Astrocyte (in vitro differentiated cells and primary cell): ENCODE results near the gene CASP2. TPM values are rescaled to one million over a fixed set of nuclear protein-coding genes. Genes with fewer than 3 reads are reported as not detected.

Experiments
- DNase-seq: peaks from one replicate; pipeline ENCODE4 v3.0.0-alpha.2; 2010; ENCODE audit warnings: low read depth
- FAIRE-seq: peaks from 2 replicates; lab custom pipeline; 2011; peaks lifted over from hg19 to GRCh38; lab: Jason Lieb, UNC
- H2AFZ ChIP-seq: 2 replicates; pipeline ENCODE4 v1.6.0; 2012; ENCODE audit warnings: low read depth, low read length, inconsistent platforms
- H3K27ac ChIP-seq: 2 replicates; pipeline ENCODE4 v1.5.1; 2011; ENCODE audit warnings: low read depth, low read length, inconsistent platforms
- H3K27me3 ChIP-seq: 2 replicates; pipeline ENCODE4 v1.6.0; 2011; ENCODE audit warnings: low read length, inconsistent platforms; ENCODE audit not compliant: insufficient read depth
- H3K36me3 ChIP-seq: 2 replicates; pipeline ENCODE4 v1.5.1; 2011; ENCODE audit warnings: low read length, inconsistent platforms; ENCODE audit not compliant: insufficient read depth
- H3K4me1 ChIP-seq: 2 replicates; pipeline ENCODE4 v1.5.1; 2011; ENCODE audit warnings: low read length, inconsistent platforms; ENCODE audit not compliant: insufficient read depth
- H3K4me2 ChIP-seq: 2 replicates; pipeline ENCODE4 v1.6.0; 2012; ENCODE audit warnings: low read length, inconsistent platforms
- H3K4me3 ChIP-seq: 2 replicates; pipeline ENCODE4 v1.5.1; 2011; ENCODE audit warnings: low read depth, mild to moderate bottlenecking, low read length, inconsistent platforms; ENCODE audit not compliant: insufficient read depth
- H3K79me2 ChIP-seq: 2 replicates; pipeline ENCODE4 v1.6.0; 2012; ENCODE audit warnings: mild to moderate bottlenecking, low read length, inconsistent platforms; ENCODE audit not compliant: insufficient read depth
- H3K9ac ChIP-seq: 2 replicates; pipeline ENCODE4 v1.6.0; 2012; ENCODE audit warnings: mild to moderate bottlenecking, low read length, inconsistent platforms
- H3K9me3 ChIP-seq: 2 replicates; pipeline ENCODE4 v1.5.1; 2012; ENCODE audit warnings: low read depth, mild to moderate bottlenecking, low read length, inconsistent platforms; ENCODE audit not compliant: insufficient read depth
- H4K20me1 ChIP-seq: 2 replicates; pipeline ENCODE4 v1.6.0; 2012; ENCODE audit warnings: low read length, inconsistent platforms; ENCODE audit not compliant: insufficient read depth
- H3K27ac Mint-ChIP-seq: one replicate; pipeline ENCODE4 v1.8.0; 2021; ENCODE audit warnings: mild to moderate bottlenecking, mixed read lengths; ENCODE audit not compliant: unreplicated experiment
- H3K27me3 Mint-ChIP-seq: one replicate; pipeline ENCODE4 v1.8.0; 2021; ENCODE audit warnings: low read depth, mixed read lengths; ENCODE audit not compliant: unreplicated experiment
- H3K36me3 Mint-ChIP-seq: one replicate; pipeline ENCODE4 v1.8.0; 2021; ENCODE audit warnings: low read depth, mixed read lengths; ENCODE audit not compliant: unreplicated experiment
- H3K4me1 Mint-ChIP-seq: one replicate; pipeline ENCODE4 v1.8.0; 2021; ENCODE audit warnings: low read depth, mixed read lengths; ENCODE audit not compliant: unreplicated experiment
- H3K4me3 Mint-ChIP-seq: one replicate; pipeline ENCODE4 v1.8.0; 2021; ENCODE audit warnings: mild to moderate bottlenecking, moderate library complexity, mixed read lengths; ENCODE audit not compliant: unreplicated experiment
- H3K9me3 Mint-ChIP-seq: one replicate; pipeline ENCODE4 v1.8.0; 2021; ENCODE audit warnings: mild to moderate bottlenecking, mixed read lengths; ENCODE audit not compliant: unreplicated experiment
- CTCF ChIP-seq: IDR thresholded peaks from 2 replicates; pipeline ENCODE4 v1.5.1; 2011; ENCODE audit warnings: low read depth, mild to moderate bottlenecking, inconsistent platforms, low read length, moderate library complexity; ENCODE audit not compliant: insufficient read depth
- EZH2 ChIP-seq: IDR thresholded peaks from 2 replicates; pipeline ENCODE4 v1.6.1; 2012; ENCODE audit warnings: mild to moderate bottlenecking, low read length, inconsistent platforms; ENCODE audit not compliant: insufficient read depth
- total RNA-seq: library from RNA; stranded (reverse); gene quantifications from 2 replicates; pipeline ENCODE4 v1.2.1, GENCODE V29; 2021

The CASP2 gene
- total RNA-seq, 1 donor from 2014 or later, result 38.0 TPM

DNA sequence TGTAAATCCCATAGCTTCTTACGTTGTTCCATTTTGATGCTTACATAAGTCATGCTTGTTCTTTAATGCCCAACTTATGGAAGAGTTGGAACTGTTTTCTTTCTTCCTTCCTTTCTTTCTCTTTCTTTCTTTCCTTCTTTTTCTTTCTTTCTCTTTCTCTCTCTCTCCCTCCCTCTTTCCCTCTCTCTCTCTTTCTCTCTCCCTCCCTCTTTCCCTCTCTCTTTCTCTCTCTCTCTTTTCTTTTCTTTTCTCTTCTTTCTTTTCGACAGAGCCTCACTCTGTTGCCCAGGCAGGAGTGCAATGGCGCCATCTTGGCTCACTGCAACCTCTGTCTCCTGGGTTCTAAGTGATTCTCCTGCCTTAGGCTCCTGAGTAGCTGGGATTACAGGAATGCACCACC lies 55.4 kb downstream of the CASP2 start:
- H3K27me3 ChIP-seq, result peaks cover 19% of the 10 kb centered on the region
- Mint-ChIP-seq H3K36me3 (peaks cover 2% of the 10 kb centered on the region), H3K27ac (no peak overlapping the region), H3K27me3 (peaks cover 41% of the 10 kb centered on the region), H3K4me1 (no peaks in the 10 kb centered on the region), H3K9me3 (no peaks in the 10 kb centered on the region), H3K4me3 (no peak overlapping the region)
- no peak overlapping the region for H3K4me3 ChIP-seq
- TF ChIP-seq EZH2 (no peak), CTCF (no peak)
- H4K20me1 ChIP-seq, result no peaks in the 10 kb centered on the region
- DNase-seq (no peak), FAIRE-seq (no peak)
- no peaks in the 10 kb centered on the region for H3K79me2 ChIP-seq
- no peaks in the 10 kb centered on the region for H3K4me1 ChIP-seq
- no peak overlapping the region for H3K4me2 ChIP-seq
- no peak overlapping the region for H3K27ac ChIP-seq
- no peak overlapping the region for H3K9ac ChIP-seq
- no peaks in the 10 kb centered on the region for H3K36me3 ChIP-seq
- no peaks in the 10 kb centered on the region for H3K9me3 ChIP-seq
- H2AFZ ChIP-seq, result no peak overlapping the region

- no peaks in the 10 kb centered on the region for H3K4me1 ChIP-seq
- H3K27me3 Mint-ChIP-seq, result peaks cover 49% of the 10 kb centered on the region
- H4K20me1 ChIP-seq, result no peaks in the 10 kb centered on the region
- H3K27me3 ChIP-seq, result peaks cover 23% of the 10 kb centered on the region
- H2AFZ ChIP-seq, result peak overlapping the region; percentile 83
- H3K36me3 ChIP-seq, result no peaks in the 10 kb centered on the region
- no peaks in the 10 kb centered on the region for H3K4me1 Mint-ChIP-seq
- FAIRE-seq (no peak), DNase-seq (peak; percentile 23)
- H3K27ac Mint-ChIP-seq, result no peak overlapping the region
- TF ChIP-seq EZH2 (peak; percentile 65), CTCF (peak; percentile 15)
- H3K4me3 Mint-ChIP-seq, result peak overlapping the region; percentile 68
- H3K4me3 ChIP-seq, result peak overlapping the region; percentile 33
- H3K27ac ChIP-seq, result no peak overlapping the region
- peak overlapping the region; percentile 81 for H3K4me2 ChIP-seq
- no peaks in the 10 kb centered on the region for H3K9me3 ChIP-seq
- peaks cover 2% of the 10 kb centered on the region for H3K36me3 Mint-ChIP-seq
- peaks cover 2% of the 10 kb centered on the region for H3K9me3 Mint-ChIP-seq
- no peak overlapping the region for H3K9ac ChIP-seq
- H3K79me2 ChIP-seq, result no peaks in the 10 kb centered on the region
Measured at GRCh38 chr7:143345428-143345900, 57.3 kb downstream of the CASP2 start.

GRCh38 chr7:143346018-143346417 lies 57.9 kb downstream of the CASP2 start:
- Histone ChIP-seq H3K4me2 (peak overlapping the region; percentile 81), H2AFZ (peak overlapping the region; percentile 83), H3K9me3 (no peaks in the 10 kb centered on the region), H3K79me2 (no peaks in the 10 kb centered on the region), H3K27ac (no peak overlapping the region), H3K4me1 (no peaks in the 10 kb centered on the region), H4K20me1 (no peaks in the 10 kb centered on the region), H3K27me3 (peaks cover 23% of the 10 kb centered on the region), H3K4me3 (no peak overlapping the region), H3K9ac (no peak overlapping the region), H3K36me3 (no peaks in the 10 kb centered on the region)
- Mint-ChIP-seq H3K4me1 (peaks cover 3% of the 10 kb centered on the region), H3K9me3 (peaks cover 2% of the 10 kb centered on the region), H3K36me3 (peaks cover 2% of the 10 kb centered on the region), H3K4me3 (no peak overlapping the region), H3K27me3 (peaks cover 49% of the 10 kb centered on the region), H3K27ac (no peak overlapping the region)
- no peak for FAIRE-seq
- DNase-seq, result no peak
- TF ChIP-seq EZH2 (no peak), CTCF (no peak)
